ENCODE measurements around the gene HTR3E. TPM values are rescaled to one million over a fixed set of nuclear protein-coding genes. Genes with fewer than 3 reads are reported as not detected.

Gene HTR3E
- total RNA-seq, 6 donors from 2014 or later = not detected

- H3K4me1 ChIP-seq = no peaks in the 10 kb centered on the region
- H3K27ac ChIP-seq = no peak overlapping the region
- ATAC-seq (ENCODE audit: low FRiP score in 2 of 2) (no peak), DNase-seq (no peak)
- 85 to 95% methylated on average over 3 of the region's 3 CpGs for WGBS, 2 donors
- H3K4me3 ChIP-seq = no peak overlapping the region
- TF ChIP-seq POLR2AphosphoS5 (IDR thresholded peaks at IDR 0.05) (no peak), EP300 (IDR thresholded peaks at IDR 0.05) (no peak), POLR2A (IDR thresholded peaks at IDR 0.05) (no peak)
- TF ChIP-seq, protein P1, sequence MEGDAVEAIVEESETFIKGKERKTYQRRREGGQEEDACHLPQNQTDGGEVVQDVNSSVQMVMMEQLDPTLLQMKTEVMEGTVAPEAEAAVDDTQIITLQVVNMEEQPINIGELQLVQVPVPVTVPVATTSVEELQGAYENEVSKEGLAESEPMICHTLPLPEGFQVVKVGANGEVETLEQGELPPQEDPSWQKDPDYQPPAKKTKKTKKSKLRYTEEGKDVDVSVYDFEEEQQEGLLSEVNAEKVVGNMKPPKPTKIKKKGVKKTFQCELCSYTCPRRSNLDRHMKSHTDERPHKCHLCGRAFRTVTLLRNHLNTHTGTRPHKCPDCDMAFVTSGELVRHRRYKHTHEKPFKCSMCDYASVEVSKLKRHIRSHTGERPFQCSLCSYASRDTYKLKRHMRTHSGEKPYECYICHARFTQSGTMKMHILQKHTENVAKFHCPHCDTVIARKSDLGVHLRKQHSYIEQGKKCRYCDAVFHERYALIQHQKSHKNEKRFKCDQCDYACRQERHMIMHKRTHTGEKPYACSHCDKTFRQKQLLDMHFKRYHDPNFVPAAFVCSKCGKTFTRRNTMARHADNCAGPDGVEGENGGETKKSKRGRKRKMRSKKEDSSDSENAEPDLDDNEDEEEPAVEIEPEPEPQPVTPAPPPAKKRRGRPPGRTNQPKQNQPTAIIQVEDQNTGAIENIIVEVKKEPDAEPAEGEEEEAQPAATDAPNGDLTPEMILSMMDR (IDR thresholded peaks at IDR 0.05) = no peak
- H3K27me3 ChIP-seq = no peaks in the 10 kb centered on the region
- no peaks in the 10 kb centered on the region for H3K36me3 ChIP-seq
- H3K9me3 ChIP-seq = peaks cover 0 to under 1% (median 0%) of the 10 kb centered on the region in 4 donors
Observed at GRCh38 chr3:184078851-184079250, 18.0 kb upstream of the HTR3E start.

DNA sequence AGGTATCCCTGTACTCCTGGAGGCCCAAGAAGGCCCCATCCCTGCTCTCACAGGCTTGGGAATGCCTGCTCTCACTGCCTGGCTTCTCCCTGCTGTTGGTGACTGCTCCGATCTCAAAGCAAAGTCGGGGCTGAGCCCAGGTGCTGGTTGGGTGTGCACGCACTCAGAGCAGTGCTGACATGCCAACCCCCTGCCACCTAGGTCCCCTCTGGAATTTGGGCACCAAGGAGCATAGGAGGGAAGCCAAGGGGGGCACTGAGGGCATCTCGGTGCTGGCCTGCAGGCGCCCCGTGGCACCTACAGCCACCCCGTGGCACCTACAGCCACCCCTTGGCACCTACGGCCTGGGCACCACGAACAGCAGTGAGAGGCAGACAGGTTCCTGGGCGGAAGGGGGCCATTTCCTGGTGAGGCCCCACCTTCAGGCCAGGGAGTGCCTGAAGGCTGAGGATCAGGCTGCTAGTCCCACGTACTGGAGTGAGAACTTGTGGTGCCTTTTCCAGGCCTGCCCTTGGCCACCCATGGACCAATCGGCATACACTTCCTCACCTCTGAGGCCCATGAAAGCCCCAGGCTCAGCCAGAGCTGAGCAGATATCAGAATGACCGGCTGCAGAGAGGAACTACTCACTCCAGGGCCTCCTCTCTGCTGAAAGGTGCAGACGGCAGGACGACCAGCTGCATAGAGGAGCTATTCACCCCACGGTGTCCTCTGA, 15.6 kb upstream of the HTR3E start:
- Histone ChIP-seq H3K4me3 (no peak overlapping the region), H3K27ac (no peak overlapping the region), H3K36me3 (no peaks in the 10 kb centered on the region), H3K9me3 (peaks cover 0 to 3% (median 0%) of the 10 kb centered on the region in 4 donors), H3K27me3 (no peaks in the 10 kb centered on the region), H3K4me1 (no peaks in the 10 kb centered on the region)
- DNase-seq (peak in 1 of 2 donors; percentile 55), ATAC-seq (ENCODE audit: low FRiP score in 2 of 2) (no peak)
- TF ChIP-seq POLR2AphosphoS5 (IDR thresholded peaks at IDR 0.05) (no peak), POLR2A (IDR thresholded peaks at IDR 0.05) (no peak), EP300 (IDR thresholded peaks at IDR 0.05) (no peak)
- TF ChIP-seq, protein P1 (IDR thresholded peaks at IDR 0.05) = no peak
- WGBS, 2 donors = 91 to 93% methylated on average over 8 to 10 of the region's 16 CpGs

- Histone ChIP-seq H3K9me3 (peaks cover 0 to 3% (median 0%) of the 10 kb centered on the region in 4 donors), H3K36me3 (no peaks in the 10 kb centered on the region), H3K4me1 (no peaks in the 10 kb centered on the region), H3K4me3 (no peak overlapping the region), H3K27me3 (no peaks in the 10 kb centered on the region), H3K27ac (no peak overlapping the region)
- ATAC-seq (ENCODE audit: low FRiP score in 2 of 2) = no peak
- 87 to 94% methylated on average over 9 to 10 of the region's 10 CpGs for WGBS, 2 donors
- TF ChIP-seq, protein P1 (IDR thresholded peaks at IDR 0.05) = no peak
- TF ChIP-seq POLR2A (IDR thresholded peaks at IDR 0.05) (no peak), EP300 (IDR thresholded peaks at IDR 0.05) (no peak), POLR2AphosphoS5 (IDR thresholded peaks at IDR 0.05) (no peak)
- DNase-seq = peak in 1 of 2 donors; percentile 56
Observed at GRCh38 chr3:184082034-184082433, 14.8 kb upstream of the HTR3E start.

- no peak for ATAC-seq (ENCODE audit: low FRiP score in 2 of 2)
- WGBS, 2 donors = 43 to 68% methylated on average over 2 of the region's 2 CpGs
- no peak for DNase-seq
- TF ChIP-seq, protein P1 (IDR thresholded peaks at IDR 0.05) = no peak
- no peak for TF ChIP-seq POLR2A (IDR thresholded peaks at IDR 0.05)
- no peak for TF ChIP-seq EP300 (IDR thresholded peaks at IDR 0.05)
- TF ChIP-seq POLR2AphosphoS5 (IDR thresholded peaks at IDR 0.05) = no peak
- Histone ChIP-seq H3K4me1 (no peaks in the 10 kb centered on the region), H3K27ac (no peak overlapping the region), H3K27me3 (no peaks in the 10 kb centered on the region), H3K4me3 (no peak overlapping the region), H3K9me3 (peaks cover 0 to 3% (median 0%) of the 10 kb centered on the region in 4 donors), H3K36me3 (no peaks in the 10 kb centered on the region)
Observed at GRCh38 chr3:184082465-184082864, 14.4 kb upstream of the HTR3E start.

GRCh38 chr3:184085389-184085852, 11.4 kb upstream of the HTR3E start:
- no peak overlapping the region for H3K4me3 ChIP-seq
- H3K27ac ChIP-seq = no peak overlapping the region
- 34 to 46% methylated on average over 3 of the region's 3 CpGs for WGBS, 2 donors
- no peaks in the 10 kb centered on the region for H3K27me3 ChIP-seq
- DNase-seq (no peak), ATAC-seq (ENCODE audit: low FRiP score in 2 of 2) (no peak)
- no peaks in the 10 kb centered on the region for H3K36me3 ChIP-seq
- peaks cover 0 to 3% (median 0%) of the 10 kb centered on the region in 4 donors for H3K9me3 ChIP-seq
- no peaks in the 10 kb centered on the region for H3K4me1 ChIP-seq
- TF ChIP-seq, protein P1 (IDR thresholded peaks at IDR 0.05) = no peak
- TF ChIP-seq POLR2AphosphoS5 (IDR thresholded peaks at IDR 0.05) = no peak
